Transverse colon (tissue), 3 donors: Measurements from ENCODE around the gene BTRC.

Experiments used
- POLR2A ChIP-seq: fragments of 450-650 bp; IDR thresholded peaks from one replicate; pipeline ENCODE4 v1.6.1; 2016; ENCODE audit warnings: antibody characterized with exemption, mild to moderate bottlenecking, moderate library complexity
- TF ChIP-seq, protein P1 (sequence below), 5 experiments: fragments of 200-600 bp in 3 of 5; fragments of 450-650 bp in 2 of 5; sonication (generic) in 3 of 5; IDR thresholded peaks; 1 replicate in 2 of 5; 2 replicates in 3 of 5; pipeline ENCODE4 v1.5.1; 2016 to 2017; ENCODE audit warnings: antibody characterized with exemption in 5 of 5, inconsistent platforms in 3 of 5, mild to moderate bottlenecking in 2 of 5, moderate library complexity in 1 of 5

DNA sequence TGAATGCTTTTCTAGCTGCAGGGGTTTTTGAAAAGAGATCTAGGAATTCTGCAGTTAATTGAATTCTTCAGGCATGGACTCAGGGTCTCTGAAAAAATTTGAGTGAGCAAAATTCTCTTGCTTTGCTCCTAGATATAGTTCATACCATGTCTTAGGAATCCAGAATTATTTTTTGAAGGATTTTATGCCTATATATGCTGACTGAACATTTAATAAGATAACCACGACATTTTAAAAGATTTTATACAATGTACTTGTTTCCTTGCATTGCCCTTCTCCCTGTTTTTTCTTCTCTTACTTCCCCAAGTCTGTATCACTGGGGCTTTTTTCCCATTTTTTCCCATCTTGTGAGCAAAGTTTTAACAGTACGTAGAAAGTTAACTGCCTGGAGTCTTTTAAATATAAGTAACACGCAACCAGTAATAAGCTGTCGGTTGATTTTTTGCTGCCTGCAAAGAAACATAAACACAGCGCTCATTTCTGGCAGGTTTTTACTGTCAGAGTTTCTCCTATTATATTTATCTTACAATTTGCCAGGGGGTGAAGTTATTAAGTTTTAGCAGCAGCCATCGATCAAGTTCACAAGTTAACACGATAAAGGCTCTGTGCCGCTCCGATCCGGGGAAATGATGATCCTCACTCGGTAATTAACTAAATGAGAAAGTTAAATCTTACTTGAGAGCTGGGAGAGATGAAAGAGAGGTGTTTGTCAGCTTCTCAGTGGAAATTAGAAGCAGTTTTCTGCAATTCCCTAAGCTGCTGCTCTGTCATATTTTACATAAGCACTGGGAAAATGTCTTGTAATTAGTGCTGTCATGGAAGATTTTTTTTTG is 153.1 kb downstream of the BTRC start:
- TF ChIP-seq, protein P1, sequence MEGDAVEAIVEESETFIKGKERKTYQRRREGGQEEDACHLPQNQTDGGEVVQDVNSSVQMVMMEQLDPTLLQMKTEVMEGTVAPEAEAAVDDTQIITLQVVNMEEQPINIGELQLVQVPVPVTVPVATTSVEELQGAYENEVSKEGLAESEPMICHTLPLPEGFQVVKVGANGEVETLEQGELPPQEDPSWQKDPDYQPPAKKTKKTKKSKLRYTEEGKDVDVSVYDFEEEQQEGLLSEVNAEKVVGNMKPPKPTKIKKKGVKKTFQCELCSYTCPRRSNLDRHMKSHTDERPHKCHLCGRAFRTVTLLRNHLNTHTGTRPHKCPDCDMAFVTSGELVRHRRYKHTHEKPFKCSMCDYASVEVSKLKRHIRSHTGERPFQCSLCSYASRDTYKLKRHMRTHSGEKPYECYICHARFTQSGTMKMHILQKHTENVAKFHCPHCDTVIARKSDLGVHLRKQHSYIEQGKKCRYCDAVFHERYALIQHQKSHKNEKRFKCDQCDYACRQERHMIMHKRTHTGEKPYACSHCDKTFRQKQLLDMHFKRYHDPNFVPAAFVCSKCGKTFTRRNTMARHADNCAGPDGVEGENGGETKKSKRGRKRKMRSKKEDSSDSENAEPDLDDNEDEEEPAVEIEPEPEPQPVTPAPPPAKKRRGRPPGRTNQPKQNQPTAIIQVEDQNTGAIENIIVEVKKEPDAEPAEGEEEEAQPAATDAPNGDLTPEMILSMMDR (IDR thresholded peaks at IDR 0.05): no peak
- TF ChIP-seq POLR2A: no peak
